ENCODE measurements around the gene PTPRT.
"Not testable (repeated sequence)": the region's sequence is repeated elsewhere in the genome, so short reads cannot be mapped to it uniquely, and the experiment has no call there.

PTPRT gene

DNA sequence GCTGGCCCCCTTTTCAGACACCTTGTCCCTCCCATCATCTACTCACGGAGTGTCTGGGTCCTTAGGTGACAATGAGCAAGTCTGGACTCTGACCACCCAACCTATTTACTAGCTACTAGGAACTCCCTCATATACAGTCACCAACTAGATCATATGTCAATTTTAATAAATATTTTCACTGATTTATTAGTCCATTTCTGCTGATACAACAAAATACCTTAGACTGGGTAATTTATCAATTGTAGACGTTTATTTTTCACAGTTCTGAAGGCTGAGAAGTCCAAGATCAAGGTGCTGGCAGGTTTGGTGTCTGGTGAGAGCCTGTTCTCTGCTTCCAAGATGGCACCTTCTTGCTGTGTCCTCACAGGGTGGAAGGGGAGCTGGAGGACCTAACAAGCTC is 229.7 kb downstream of the PTPRT start:
- DNase-seq: no peak

GRCh38 chr20:42958367-42959069 is 231.2 kb downstream of the PTPRT start:
- DNase-seq: no peak

DNA sequence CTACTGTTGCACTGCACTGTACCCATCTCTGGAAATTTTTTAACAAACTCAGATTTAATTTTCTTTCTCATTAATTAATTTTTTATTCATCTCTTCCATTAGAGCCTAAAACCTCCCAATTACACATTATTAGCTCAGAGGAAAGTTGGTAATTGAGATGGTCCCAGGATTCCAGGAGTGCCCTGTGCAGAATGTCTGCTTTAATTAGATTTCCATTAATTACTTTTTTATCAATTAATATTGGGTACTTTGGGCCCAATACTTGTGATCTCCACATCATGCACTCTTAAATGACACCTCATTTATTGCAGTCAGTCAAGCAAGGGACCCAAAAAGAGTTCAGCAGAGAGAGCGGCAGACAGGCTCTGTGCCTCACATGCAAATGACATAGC is 232.0 kb downstream of the PTPRT start:
- DNase-seq: no peak

GRCh38 chr20:42957018-42957703 is 232.5 kb downstream of the PTPRT start:
- DNase-seq: no peak

DNA sequence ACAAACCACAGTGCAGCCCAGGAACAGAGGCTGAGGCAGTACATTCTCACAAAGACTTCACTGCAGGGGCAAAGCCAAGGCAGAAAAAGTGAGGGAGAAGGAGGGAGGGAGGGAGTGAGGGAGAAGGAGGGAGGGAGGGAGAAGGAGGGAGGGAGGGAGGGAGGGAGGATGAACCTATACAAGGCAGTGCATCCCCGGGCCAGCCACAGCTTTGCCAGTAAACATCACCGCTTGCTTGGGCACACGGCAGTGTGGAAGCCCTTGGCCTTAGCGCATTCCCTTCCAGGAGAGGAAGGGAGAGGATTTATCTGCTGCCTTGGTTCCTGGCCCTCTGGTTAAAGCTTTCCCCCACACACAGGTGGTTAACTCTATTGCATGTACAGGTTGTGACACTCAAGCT is 234.0 kb downstream of the PTPRT start:
- DNase-seq: no peak

DNA sequence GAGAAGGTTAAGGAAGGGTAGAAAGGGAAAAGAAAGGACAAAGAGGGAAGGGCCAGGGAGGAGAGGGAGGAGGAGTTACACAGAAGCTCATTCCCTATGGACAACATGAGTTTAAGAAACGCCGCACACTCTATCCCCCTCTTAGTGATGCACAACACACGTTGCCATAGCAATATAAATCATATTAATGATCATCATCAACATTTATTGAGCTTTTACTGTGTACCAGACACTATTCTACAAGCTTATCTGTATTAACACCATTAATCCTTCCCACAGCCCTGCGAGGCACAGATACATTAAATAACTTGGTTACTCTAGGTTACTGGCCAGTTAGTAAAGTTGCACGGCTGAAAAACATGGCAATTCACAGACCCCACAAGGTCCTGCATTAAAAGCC is 234.8 kb downstream of the PTPRT start:
- DNase-seq: no peak

DNA sequence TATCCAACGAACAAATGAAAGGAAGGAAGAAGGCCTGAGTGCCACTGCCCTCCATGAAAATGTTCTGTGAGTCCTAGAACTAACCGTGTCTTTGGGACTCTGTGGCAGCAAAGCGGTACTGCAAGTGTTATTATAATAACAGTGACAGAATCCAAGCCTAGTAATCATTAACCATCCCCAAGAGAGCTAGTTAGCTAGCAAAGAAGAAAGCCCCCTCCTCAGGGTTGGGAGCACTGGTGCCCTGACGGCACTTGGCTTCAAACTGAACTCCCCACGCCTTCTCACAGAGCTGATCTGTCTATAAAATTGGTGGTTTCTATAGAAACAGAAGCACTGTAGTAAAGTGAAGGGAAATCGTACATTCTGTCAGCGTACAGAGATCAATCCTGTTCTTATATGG is 239.8 kb downstream of the PTPRT start:
- DNase-seq: no peak

DNA sequence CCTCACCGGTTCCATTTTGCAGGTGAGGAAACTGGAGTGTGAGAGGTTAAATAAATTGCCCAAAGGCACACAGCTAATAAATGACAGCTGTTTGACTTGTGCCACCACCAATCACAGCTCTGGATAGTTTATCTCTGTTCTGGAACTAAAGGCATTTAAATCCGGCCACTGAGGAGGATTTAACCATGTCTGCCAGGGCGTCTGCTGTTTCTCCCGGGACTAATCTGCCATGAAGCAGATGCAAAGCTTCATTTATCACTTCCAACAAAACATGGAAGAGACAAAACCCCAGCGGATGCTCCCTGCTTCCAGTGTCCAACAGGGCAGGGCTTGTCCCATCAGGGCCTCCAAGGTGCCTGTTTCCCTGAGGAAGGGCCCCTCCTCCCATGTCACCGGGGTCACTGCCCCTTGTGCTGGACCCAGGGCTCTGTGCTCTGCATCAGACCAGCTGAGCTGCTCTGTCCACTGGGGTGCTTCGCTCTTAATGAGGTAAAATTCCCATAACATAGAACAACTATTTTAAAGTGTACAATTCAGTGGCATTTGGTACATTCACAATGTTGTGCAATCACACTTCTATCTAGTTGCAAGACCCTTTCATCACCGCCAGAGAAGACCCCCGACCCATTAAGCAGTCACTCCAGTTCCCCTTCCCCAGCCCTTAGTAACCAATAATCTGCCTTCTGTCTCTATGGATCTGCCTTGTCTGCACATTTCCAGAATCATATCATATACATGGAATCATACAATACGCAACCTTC is 244.3 kb downstream of the PTPRT start:
- no peak for DNase-seq

DNA sequence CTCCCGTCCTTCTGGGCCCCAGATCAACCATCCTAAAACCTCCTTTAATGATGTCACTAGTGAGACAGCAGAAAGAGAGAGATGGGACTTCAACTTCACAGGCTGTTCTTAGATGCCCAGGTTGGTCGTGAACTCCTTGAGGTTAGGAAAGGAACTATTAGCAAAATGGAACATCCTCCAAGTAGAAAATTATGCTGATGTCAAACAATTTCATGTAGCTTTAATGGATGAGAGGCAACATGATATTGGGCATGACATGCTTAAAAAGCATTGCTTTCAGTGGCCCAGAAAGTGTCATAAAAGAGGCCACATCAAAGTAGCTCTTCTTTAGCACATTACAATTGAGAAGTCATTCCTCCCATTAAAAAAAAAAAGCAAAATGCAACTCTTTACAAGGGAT is 248.1 kb downstream of the PTPRT start:
- no peak for DNase-seq

- DNase-seq: no peak
These were observed 251.1 kb downstream of the PTPRT start for GRCh38 chr20:42938441-42939205.

- no peak for DNase-seq
These were observed 253.2 kb downstream of the PTPRT start for GRCh38 chr20:42936482-42936881.

- no peak for DNase-seq
These were observed 265.5 kb downstream of the PTPRT start for GRCh38 chr20:42924215-42924614.

GRCh38 chr20:42923348-42923918 is 266.3 kb downstream of the PTPRT start:
- DNase-seq: no peak

DNA sequence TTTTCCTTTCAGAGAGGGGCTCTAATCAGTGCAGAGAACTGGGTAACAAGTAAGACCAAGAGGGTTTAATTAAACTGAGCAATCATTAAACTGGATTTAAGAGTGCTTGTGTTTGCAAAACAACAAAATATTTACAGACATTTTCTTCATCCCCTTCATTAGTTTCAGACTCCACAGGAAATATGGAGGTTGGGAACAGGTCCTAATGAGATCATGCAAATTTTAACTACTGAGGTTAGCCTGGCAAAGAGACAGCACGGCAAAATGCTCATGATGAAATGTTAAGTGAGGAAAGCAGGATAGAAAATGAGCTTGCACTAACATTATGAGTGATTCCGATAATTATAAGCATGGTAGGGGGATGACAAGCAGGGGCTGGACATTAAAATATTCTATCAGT is 268.9 kb downstream of the PTPRT start:
- no peak for DNase-seq

DNA sequence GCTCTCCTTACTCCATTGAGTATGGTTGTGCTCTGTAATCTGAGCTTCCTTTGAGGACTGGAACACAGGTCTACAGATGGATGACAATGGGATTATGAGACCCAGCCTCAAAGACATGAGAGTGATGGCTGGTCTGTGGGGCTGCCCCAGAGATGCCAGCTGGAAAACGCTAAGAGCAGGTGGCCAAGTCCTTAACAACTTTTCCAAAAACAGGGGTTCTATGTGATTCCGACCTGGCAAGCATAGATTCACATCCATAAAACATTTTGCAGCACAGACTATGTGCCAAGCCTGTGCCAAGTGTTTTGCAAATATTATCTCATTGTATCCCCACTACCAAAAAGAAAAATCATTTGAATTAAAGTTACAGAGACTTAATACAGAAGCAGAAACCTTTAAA is 270.4 kb downstream of the PTPRT start:
- DNase-seq: no peak

GRCh38 chr20:42915081-42915480 is 274.6 kb downstream of the PTPRT start:
- no peak for DNase-seq

DNA sequence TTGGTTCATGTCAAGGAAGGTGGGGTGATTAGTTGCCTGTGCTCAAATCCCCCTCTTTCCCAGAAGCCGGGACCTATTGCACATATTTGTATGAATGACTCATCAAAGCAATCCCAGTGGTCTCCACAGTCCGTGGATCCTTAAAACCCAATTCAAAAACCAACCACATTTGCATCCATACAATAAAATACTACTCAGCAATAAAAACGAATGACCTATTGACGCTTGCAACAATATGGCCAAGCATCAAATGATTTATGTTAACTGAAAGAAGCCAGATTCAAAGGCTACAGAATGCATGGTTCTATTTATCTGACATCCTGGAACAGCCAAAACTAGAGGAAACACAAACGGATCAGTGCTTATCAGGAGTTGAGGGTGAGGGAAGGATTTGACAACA is 275.4 kb downstream of the PTPRT start:
- DNase-seq: no peak

- not testable (repeated sequence) for DNase-seq
These were observed 278.9 kb downstream of the PTPRT start for GRCh38 chr20:42910808-42911207.

- DNase-seq: no peak
These were observed 282.0 kb downstream of the PTPRT start for GRCh38 chr20:42907730-42908129.

DNA sequence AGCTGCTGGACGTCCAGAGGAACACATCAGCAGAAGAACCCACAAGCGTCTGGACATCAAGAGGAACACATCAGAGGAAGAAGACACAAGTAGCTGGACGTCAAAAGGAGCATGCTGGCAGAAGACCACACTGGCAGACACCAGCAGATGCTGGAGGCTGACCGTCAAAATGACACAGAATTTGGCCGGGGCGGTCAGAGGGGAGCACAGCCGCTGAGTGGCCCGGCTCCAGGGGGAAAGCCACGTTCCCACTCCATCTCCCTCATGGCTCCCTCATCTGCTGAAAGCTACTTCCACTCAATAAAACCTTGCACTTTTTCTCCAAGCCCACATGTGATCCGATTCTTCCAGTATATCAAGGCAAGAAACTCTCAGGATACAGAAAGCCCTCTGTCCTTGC is 283.6 kb downstream of the PTPRT start:
- no peak for DNase-seq

DNA sequence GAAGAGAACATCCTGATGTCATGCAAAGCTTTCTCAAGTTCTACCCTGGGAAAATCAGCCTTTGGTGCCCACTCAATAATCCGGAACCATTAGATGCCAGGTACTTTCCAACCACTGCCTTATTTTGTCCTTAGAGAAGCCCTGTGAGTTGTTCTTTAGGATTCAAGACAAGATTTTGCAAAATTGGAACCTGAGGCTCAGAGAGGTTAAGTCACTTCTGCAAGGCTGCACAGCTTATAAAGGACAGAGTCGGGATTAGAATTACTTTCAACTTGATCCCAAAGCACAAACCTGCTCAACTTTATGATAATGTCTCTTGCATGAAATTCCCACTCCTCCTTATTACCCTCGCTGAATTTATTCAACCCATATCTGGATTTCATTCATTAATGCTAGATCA is 287.2 kb downstream of the PTPRT start:
- DNase-seq: no peak

GRCh38 chr20:42901689-42902440 is 287.8 kb downstream of the PTPRT start:
- DNase-seq: no peak

Data from CD4-positive, alpha-beta T cell treated with Interleukin-17A for 4 hours (primary cell).